ENCODE results near the gene UMAD1. TPM values are rescaled to one million over a fixed set of nuclear protein-coding genes. Genes with fewer than 3 reads are reported as not detected.
A peak's percentile ranks its signal among the peaks of the same experiment; 100 is the strongest.

UMAD1 gene
- total RNA-seq, 1 experiment from 2014 or later: 15.6 TPM

- no peaks in the 10 kb centered on the region for H3K36me3 ChIP-seq
- peaks cover 22% of the 10 kb centered on the region for H3K4me1 ChIP-seq
- no peak overlapping the region for H3K4me3 ChIP-seq
- no peaks in the 10 kb centered on the region for H3K27me3 ChIP-seq
- H3K9me3 ChIP-seq (replicated peaks): no peaks in the 10 kb centered on the region
- no peak overlapping the region for H3K27ac ChIP-seq
- DNase-seq: no peak
Measured at GRCh38 chr7:7709291-7709690, 68.7 kb downstream of the UMAD1 start.

- H3K27ac ChIP-seq: no peak overlapping the region
- H3K4me1 ChIP-seq: peaks cover 22% of the 10 kb centered on the region
- no peak for DNase-seq
- no peaks in the 10 kb centered on the region for H3K27me3 ChIP-seq
- no peaks in the 10 kb centered on the region for H3K36me3 ChIP-seq
- H3K9me3 ChIP-seq (replicated peaks): no peaks in the 10 kb centered on the region
- H3K4me3 ChIP-seq: no peak overlapping the region
Measured at GRCh38 chr7:7710469-7710868, 69.9 kb downstream of the UMAD1 start.

DNA sequence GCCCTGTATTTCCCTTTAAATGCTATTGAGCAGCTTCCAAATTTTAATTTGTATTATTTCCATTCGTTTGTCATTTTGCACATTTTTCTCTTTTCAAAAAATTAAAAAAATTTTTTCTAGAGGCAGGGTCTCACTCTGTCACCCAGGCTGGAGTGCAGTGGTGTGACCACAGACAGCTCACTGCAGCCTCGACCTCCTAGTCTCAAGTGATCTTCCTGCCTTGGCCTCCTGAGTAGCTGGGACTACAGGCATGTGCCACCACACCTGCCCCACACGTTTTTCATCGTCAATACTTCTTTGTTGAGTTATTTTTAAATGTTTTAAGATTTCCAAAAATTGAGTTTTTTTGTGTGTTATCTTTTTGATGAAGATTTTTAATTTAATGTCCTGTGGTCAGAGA lies 73.2 kb downstream of the UMAD1 start:
- Histone ChIP-seq H3K4me3 (no peak overlapping the region), H3K9me3 (replicated peaks) (no peaks in the 10 kb centered on the region), H3K36me3 (no peaks in the 10 kb centered on the region), H3K27me3 (no peaks in the 10 kb centered on the region), H3K27ac (no peak overlapping the region), H3K4me1 (peaks cover 3% of the 10 kb centered on the region)
- no peak for DNase-seq

GRCh38 chr7:7718492-7718891 lies 77.9 kb downstream of the UMAD1 start, which contains the start of gene RPA3:
Gene RPA3 (minus strand): TSS chr7:7718607. CDS start chr7:7640418, 78,189 bp downstream.
- Histone ChIP-seq H3K27ac (peak within 1 kb of the TSS; percentile 62), H3K4me3 (no peak within 1 kb of the TSS), H3K36me3 (no peaks in the 10 kb centered on the region), H3K4me1 (peaks cover 21% of the 10 kb centered on the region), H3K27me3 (no peaks in the 10 kb centered on the region), H3K9me3 (replicated peaks) (no peaks in the 10 kb centered on the region)
- peak in 1 of 2 experiments; percentile 19 for DNase-seq

DNA sequence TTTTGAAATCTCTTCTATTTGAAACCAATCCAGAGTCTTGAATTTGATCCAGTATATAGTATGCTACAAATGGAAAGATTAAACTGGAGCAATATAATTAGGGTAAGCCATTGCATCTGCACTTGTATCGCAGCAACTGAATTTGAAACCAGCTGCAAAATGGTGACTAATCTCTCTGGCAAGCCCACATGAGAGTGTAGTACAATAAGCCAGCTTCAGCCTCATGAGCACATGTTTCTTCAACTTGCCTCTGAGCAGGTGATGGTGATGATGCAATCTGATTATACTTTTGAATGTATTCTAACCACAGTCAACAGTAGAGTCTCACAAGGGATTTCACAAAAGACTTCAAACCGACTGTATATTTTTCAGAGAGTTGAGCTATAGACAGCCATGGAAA lies 78.7 kb downstream of the UMAD1 start:
- no peaks in the 10 kb centered on the region for H3K36me3 ChIP-seq
- peak overlapping the region; percentile 62 for H3K27ac ChIP-seq
- no peak overlapping the region for H3K4me3 ChIP-seq
- DNase-seq: peak; percentile 87 to 95
- no peaks in the 10 kb centered on the region for H3K9me3 ChIP-seq (replicated peaks)
- H3K4me1 ChIP-seq: peaks cover 21% of the 10 kb centered on the region
- H3K27me3 ChIP-seq: no peaks in the 10 kb centered on the region

DNA sequence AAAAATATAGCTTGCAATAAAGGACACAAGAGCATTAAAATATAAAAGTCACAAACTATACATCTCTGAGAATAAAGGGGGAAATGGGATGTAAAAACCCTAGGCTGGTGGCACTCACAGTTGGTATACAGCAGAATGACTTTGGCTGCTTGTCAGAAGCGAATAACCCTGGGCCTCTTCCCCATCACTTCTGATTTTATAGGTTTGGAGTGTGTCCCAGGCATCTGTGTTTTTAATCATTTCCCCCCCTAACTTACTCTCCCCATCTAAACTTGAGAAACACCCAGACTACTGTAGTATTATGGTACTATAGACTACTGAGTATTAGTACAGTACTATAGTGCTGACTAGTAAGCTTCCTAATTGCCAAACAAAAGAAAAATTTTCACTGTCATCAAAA lies 79.6 kb downstream of the UMAD1 start:
- Histone ChIP-seq H3K36me3 (no peaks in the 10 kb centered on the region), H3K9me3 (replicated peaks) (no peaks in the 10 kb centered on the region), H3K4me3 (no peak overlapping the region), H3K27me3 (no peaks in the 10 kb centered on the region), H3K27ac (peak overlapping the region; percentile 62), H3K4me1 (peaks cover 21% of the 10 kb centered on the region)
- peak in 1 of 2 experiments; percentile 24 for DNase-seq

DNA sequence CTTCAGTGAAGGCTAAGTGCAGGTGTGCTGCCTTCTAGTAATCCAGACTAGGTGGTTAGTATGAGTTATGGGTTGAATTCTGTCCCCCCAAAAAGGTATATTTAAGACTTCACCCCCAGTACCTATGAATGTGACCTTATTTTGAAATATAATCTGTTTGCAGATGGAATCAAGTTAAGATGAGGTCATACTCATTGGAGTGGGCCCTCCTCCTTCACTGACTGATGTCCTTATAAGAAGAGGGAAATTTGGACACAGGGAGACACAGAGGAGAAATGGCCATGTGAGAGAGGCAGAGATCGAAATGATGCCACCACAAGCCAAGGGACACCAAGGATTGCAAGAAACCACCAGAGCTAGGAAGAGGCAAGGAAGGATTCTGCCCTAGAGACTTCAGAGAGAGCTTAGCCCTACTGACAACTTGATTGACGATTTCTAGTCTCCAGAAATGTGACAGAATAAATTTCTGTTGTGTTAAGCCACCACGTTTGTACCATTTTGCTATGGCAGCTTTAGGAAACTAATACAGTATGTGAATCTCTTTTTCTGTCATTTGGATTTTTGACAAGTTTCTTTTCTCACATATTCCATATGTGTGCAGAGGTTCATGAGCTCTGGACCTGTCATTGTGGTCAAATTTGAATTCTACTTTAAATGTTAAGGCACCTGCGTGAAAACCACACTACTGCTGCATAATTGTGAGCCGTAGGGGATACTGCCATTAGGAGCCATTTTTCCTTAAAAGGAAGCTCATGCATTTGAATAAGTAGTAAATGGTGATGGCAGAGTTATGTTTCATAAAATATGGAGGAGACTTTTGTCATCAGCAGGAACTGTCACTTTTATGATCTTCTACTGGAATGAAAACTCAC lies 80.4 kb downstream of the UMAD1 start:
- Histone ChIP-seq H3K36me3 (no peaks in the 10 kb centered on the region), H3K27me3 (no peaks in the 10 kb centered on the region), H3K9me3 (replicated peaks) (no peaks in the 10 kb centered on the region), H3K4me3 (no peak overlapping the region), H3K4me1 (peaks cover 21% of the 10 kb centered on the region), H3K27ac (no peak overlapping the region)
- DNase-seq: no peak

- Histone ChIP-seq H3K4me1 (peaks cover 37% of the 10 kb centered on the region), H3K27me3 (no peaks in the 10 kb centered on the region), H3K9me3 (replicated peaks) (no peaks in the 10 kb centered on the region), H3K36me3 (no peaks in the 10 kb centered on the region), H3K27ac (peak overlapping the region; percentile 71), H3K4me3 (no peak overlapping the region)
- no peak for DNase-seq
Measured at GRCh38 chr7:7731732-7732131, 91.2 kb downstream of the UMAD1 start.

- Histone ChIP-seq H3K27ac (peak overlapping the region; percentile 71), H3K4me3 (no peak overlapping the region), H3K4me1 (peaks cover 47% of the 10 kb centered on the region), H3K9me3 (replicated peaks) (no peaks in the 10 kb centered on the region), H3K36me3 (no peaks in the 10 kb centered on the region), H3K27me3 (no peaks in the 10 kb centered on the region)
- DNase-seq: peak; percentile 24 to 73
Measured at GRCh38 chr7:7732621-7733281, 92.2 kb downstream of the UMAD1 start.

- Histone ChIP-seq H3K9me3 (replicated peaks) (no peaks in the 10 kb centered on the region), H3K27ac (no peak overlapping the region), H3K36me3 (no peaks in the 10 kb centered on the region), H3K27me3 (no peaks in the 10 kb centered on the region), H3K4me1 (peaks cover 56% of the 10 kb centered on the region), H3K4me3 (no peak overlapping the region)
- DNase-seq: peak; percentile 48 to 72
Measured at GRCh38 chr7:7736671-7737070, 96.1 kb downstream of the UMAD1 start.

DNA sequence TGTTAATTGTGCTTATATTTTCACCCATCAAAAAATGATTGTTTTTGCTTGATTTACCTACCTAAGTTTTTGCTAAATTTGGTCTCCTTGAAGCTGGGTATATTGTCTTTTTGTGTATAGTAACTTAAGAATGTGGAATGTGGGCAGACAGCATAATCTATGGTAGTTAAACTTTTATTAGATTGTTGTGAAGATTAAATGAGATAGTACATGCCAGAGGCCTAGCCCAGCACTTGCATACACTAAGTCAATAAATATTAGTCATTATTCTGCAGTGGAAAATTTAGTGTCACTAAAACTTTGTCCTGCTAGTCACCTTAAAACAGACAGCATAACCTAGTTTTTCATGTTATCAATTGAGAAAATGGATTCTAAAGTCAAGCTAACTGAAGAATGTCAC lies 97.1 kb downstream of the UMAD1 start:
- Histone ChIP-seq H3K4me1 (peaks cover 46% of the 10 kb centered on the region), H3K27me3 (no peaks in the 10 kb centered on the region), H3K27ac (no peak overlapping the region), H3K36me3 (no peaks in the 10 kb centered on the region), H3K4me3 (no peak overlapping the region), H3K9me3 (replicated peaks) (no peaks in the 10 kb centered on the region)
- no peak for DNase-seq

DNA sequence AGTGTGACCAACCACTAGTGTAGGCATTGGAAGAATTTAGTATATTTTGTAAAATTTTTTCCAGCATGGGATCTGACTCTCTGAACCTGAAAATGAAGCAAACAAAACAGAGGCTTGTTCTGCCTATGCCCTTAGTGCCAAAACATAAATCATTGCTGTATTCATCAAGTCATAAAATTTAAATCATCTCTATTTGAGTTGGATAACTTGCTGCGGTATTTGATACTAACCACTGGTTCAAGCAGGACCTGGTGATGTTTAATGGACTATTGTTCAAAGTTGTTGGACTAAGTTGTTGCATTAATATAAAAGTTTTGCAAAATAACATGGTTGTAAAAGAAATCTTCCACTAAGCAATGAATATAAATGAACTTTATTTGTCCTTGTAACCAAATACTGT lies 97.6 kb downstream of the UMAD1 start:
- no peak overlapping the region for H3K27ac ChIP-seq
- DNase-seq: no peak
- no peaks in the 10 kb centered on the region for H3K36me3 ChIP-seq
- H3K4me1 ChIP-seq: peaks cover 43% of the 10 kb centered on the region
- H3K27me3 ChIP-seq: no peaks in the 10 kb centered on the region
- H3K4me3 ChIP-seq: no peak overlapping the region
- H3K9me3 ChIP-seq (replicated peaks): no peaks in the 10 kb centered on the region

DNA sequence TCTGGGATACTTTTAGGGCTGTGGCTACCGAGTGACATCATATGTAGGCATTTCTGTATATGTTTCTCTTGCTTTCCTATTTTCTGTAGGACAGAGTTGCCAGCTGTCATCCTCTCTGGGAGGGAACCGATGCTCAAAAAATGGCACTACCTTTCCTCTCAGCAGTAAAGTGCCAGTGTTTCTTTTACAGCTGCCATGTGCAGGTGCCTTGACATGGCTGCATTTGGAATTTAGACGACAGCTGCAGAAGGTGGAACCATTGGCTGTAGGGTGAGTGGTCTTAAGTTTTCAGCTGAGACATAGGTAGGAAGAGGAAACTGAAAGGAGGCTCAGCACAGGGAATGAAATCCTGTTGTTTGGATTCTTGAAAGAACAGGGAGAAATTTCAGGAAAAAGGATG lies 98.1 kb downstream of the UMAD1 start:
- Histone ChIP-seq H3K27ac (no peak overlapping the region), H3K9me3 (replicated peaks) (no peaks in the 10 kb centered on the region), H3K27me3 (no peaks in the 10 kb centered on the region), H3K4me1 (peaks cover 38% of the 10 kb centered on the region), H3K36me3 (no peaks in the 10 kb centered on the region), H3K4me3 (no peak overlapping the region)
- DNase-seq: peak; percentile 13 to 58

- Histone ChIP-seq H3K27ac (no peak overlapping the region), H3K27me3 (no peaks in the 10 kb centered on the region)
- DNase-seq: no peak
Measured at GRCh38 chr7:7739204-7740036, 98.9 kb downstream of the UMAD1 start.

DNA sequence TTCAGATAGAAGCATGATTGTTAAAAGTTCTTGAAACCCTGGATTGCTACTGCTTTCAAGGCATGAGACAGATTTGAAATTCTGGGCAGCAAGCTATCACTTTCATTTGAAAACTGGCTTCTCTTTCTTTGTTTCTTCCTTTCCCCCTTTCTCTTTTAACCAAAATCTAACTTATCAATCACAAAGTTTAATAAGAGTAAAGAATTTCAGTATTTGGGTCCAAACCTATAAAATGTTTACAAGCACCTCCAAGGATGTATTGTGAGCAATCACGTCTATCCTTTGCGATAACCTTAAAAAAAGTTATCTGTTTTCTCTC lies 99.4 kb downstream of the UMAD1 start:
- H3K4me1 ChIP-seq: peaks cover 33% of the 10 kb centered on the region

More at GRCh38 chr7:7739204-7740036, 98.9 kb downstream of the UMAD1 start:
- Histone ChIP-seq H3K36me3 (no peaks in the 10 kb centered on the region), H3K9me3 (replicated peaks) (no peaks in the 10 kb centered on the region), H3K4me1 (peaks cover 33% of the 10 kb centered on the region), H3K4me3 (no peak overlapping the region)

More for the DNA sequence above, 99.4 kb downstream of the UMAD1 start:
- DNase-seq: no peak
- H3K27me3 ChIP-seq: no peaks in the 10 kb centered on the region
- H3K4me3 ChIP-seq: no peak overlapping the region
- H3K9me3 ChIP-seq (replicated peaks): no peaks in the 10 kb centered on the region
- H3K27ac ChIP-seq: no peak overlapping the region
- no peaks in the 10 kb centered on the region for H3K36me3 ChIP-seq
